ENCODE results near the gene BBS10.
"Not testable (repeated sequence)": the region's sequence is repeated elsewhere in the genome, so short reads cannot be mapped to it uniquely, and the experiment has no call there.

BBS10 gene

GRCh38 chr12:76329606-76330005, 18.6 kb downstream of the BBS10 start:
- no peak for DNase-seq (ENCODE audit: low read depth)

GRCh38 chr12:76329159-76329558, 19.1 kb downstream of the BBS10 start:
- DNase-seq (ENCODE audit: low read depth): peak; percentile 83

- DNase-seq (ENCODE audit: low read depth): not testable (repeated sequence)
These were observed 28.5 kb downstream of the BBS10 start for GRCh38 chr12:76319595-76320319.

- no peak for DNase-seq (ENCODE audit: low read depth)
These were observed 29.2 kb downstream of the BBS10 start for GRCh38 chr12:76318773-76319594.

GRCh38 chr12:76317976-76318375, 30.2 kb downstream of the BBS10 start:
- no peak for DNase-seq (ENCODE audit: low read depth)

GRCh38 chr12:76316468-76316867, 31.7 kb downstream of the BBS10 start:
- no peak for DNase-seq (ENCODE audit: low read depth)

- no peak for DNase-seq (ENCODE audit: low read depth)
These were observed 34.9 kb downstream of the BBS10 start for GRCh38 chr12:76313299-76313698.

- no peak for DNase-seq (ENCODE audit: low read depth)
These were observed 35.9 kb downstream of the BBS10 start for GRCh38 chr12:76312315-76312714.

GRCh38 chr12:76311796-76312195, 36.4 kb downstream of the BBS10 start:
- peak; percentile 26 for DNase-seq (ENCODE audit: low read depth)

GRCh38 chr12:76310110-76310509, 38.1 kb downstream of the BBS10 start:
- DNase-seq (ENCODE audit: low read depth): no peak

GRCh38 chr12:76308866-76309265, 39.3 kb downstream of the BBS10 start:
- DNase-seq (ENCODE audit: low read depth): no peak

GRCh38 chr12:76307083-76307482, 41.1 kb downstream of the BBS10 start:
- DNase-seq (ENCODE audit: low read depth): no peak

GRCh38 chr12:76303989-76304460, 44.2 kb downstream of the BBS10 start:
- DNase-seq (ENCODE audit: low read depth): no peak

GRCh38 chr12:76303365-76303764, 44.9 kb downstream of the BBS10 start:
- DNase-seq (ENCODE audit: low read depth): no peak

- no peak for DNase-seq (ENCODE audit: low read depth)
These were observed 47.9 kb downstream of the BBS10 start for GRCh38 chr12:76300297-76300665.

GRCh38 chr12:76299536-76300296, 48.5 kb downstream of the BBS10 start:
- DNase-seq (ENCODE audit: low read depth): no peak
